HG03095 (cell line): ENCODE data around the gene HELT.
A peak's percentile ranks its signal among the peaks of the same experiment; 100 is the strongest.
"Not testable (repeated sequence)": the region's sequence is repeated elsewhere in the genome, so short reads cannot be mapped to it uniquely, and the experiment has no call there.

ENCODE experiments used
- ATAC-seq: cut with Tn5 transposase; IDR thresholded peaks from one replicate; pipeline ENCODE4 v1.9.1; 2021; ENCODE audit warnings: moderate library complexity; ENCODE audit not compliant: unreplicated experiment

The HELT gene

GRCh38 chr4:185035284-185035683 is 17.0 kb downstream of the HELT start:
- ATAC-seq: no peak

GRCh38 chr4:185036019-185036418 is 17.7 kb downstream of the HELT start:
- no peak for ATAC-seq

GRCh38 chr4:185036842-185037241 is 18.6 kb downstream of the HELT start:
- no peak for ATAC-seq

- ATAC-seq: peak; percentile 83
Observed at GRCh38 chr4:185039508-185040273, 21.4 kb downstream of the HELT start.

- ATAC-seq: no peak
Observed at GRCh38 chr4:185040523-185040922, 22.2 kb downstream of the HELT start.

GRCh38 chr4:185050286-185050685 is 32.0 kb downstream of the HELT start:
- not testable (repeated sequence) for ATAC-seq

GRCh38 chr4:185051283-185051682 is 33.0 kb downstream of the HELT start:
- not testable (repeated sequence) for ATAC-seq

- no peak for ATAC-seq
Observed at GRCh38 chr4:185053746-185054145, 35.5 kb downstream of the HELT start.

- no peak for ATAC-seq
Observed at GRCh38 chr4:185054272-185054671, 36.0 kb downstream of the HELT start.

- ATAC-seq: no peak
Observed at GRCh38 chr4:185054886-185055285, 36.6 kb downstream of the HELT start.

- no peak for ATAC-seq
Observed at GRCh38 chr4:185061610-185062009, 43.3 kb downstream of the HELT start.

- ATAC-seq: no peak
Observed at GRCh38 chr4:185062606-185063005, 44.3 kb downstream of the HELT start.

- ATAC-seq: no peak
Observed at GRCh38 chr4:185066179-185066578, 47.9 kb downstream of the HELT start.

GRCh38 chr4:185068837-185069236 is 50.5 kb downstream of the HELT start:
- ATAC-seq: no peak
